Measurements from ENCODE around the gene EIF4EBP2. TPM values are rescaled to one million over a fixed set of nuclear protein-coding genes. Genes with fewer than 3 reads are reported as not detected.

EIF4EBP2 gene
- total and polyA plus RNA-seq, 2 experiments from 2014 or later: 36.8 to 39.1 TPM

- Histone ChIP-seq H3K36me3 (no peaks in the 10 kb centered on the region), H3K4me3 (no peak overlapping the region), H3K27ac (no peak overlapping the region), H3K27me3 (no peaks in the 10 kb centered on the region), H3K9me3 (ENCODE audit: low read depth) (no peaks in the 10 kb centered on the region), H3K4me1 (ENCODE audit: low read depth) (no peaks in the 10 kb centered on the region)
- no peak for DNase-seq (ENCODE audit: low read depth in 1 of 2, low spot score in 1 of 2)
- no peak for TF ChIP-seq CTCF (IDR thresholded peaks at IDR 0.05; ENCODE audit: low read depth, low read length)
These were observed 8.4 kb downstream of the EIF4EBP2 start for GRCh38 chr10:70412356-70412755.

GRCh38 chr10:70417568-70417967, 13.6 kb downstream of the EIF4EBP2 start:
- Histone ChIP-seq H3K4me3 (no peak overlapping the region), H3K27ac (no peak overlapping the region), H3K4me1 (ENCODE audit: low read depth) (peaks cover 5% of the 10 kb centered on the region), H3K9me3 (ENCODE audit: low read depth) (no peaks in the 10 kb centered on the region), H3K27me3 (no peaks in the 10 kb centered on the region), H3K36me3 (peaks cover 23% of the 10 kb centered on the region)
- DNase-seq (ENCODE audit: low read depth in 1 of 2, low spot score in 1 of 2): no peak
- no peak for TF ChIP-seq CTCF (IDR thresholded peaks at IDR 0.05; ENCODE audit: low read depth, low read length)

- Histone ChIP-seq H3K36me3 (peaks cover 23% of the 10 kb centered on the region), H3K9me3 (ENCODE audit: low read depth) (no peaks in the 10 kb centered on the region), H3K4me1 (ENCODE audit: low read depth) (peaks cover 11% of the 10 kb centered on the region), H3K27me3 (no peaks in the 10 kb centered on the region), H3K27ac (no peak overlapping the region), H3K4me3 (no peak overlapping the region)
- TF ChIP-seq CTCF (IDR thresholded peaks at IDR 0.05; ENCODE audit: low read depth, low read length): no peak
- peak in 1 of 2 donors; percentile 22 for DNase-seq (ENCODE audit: low read depth in 1 of 2, low spot score in 1 of 2)
These were observed 14.3 kb downstream of the EIF4EBP2 start for GRCh38 chr10:70418229-70418628.

- no peak overlapping the region for H3K27ac ChIP-seq
- no peak for TF ChIP-seq CTCF (IDR thresholded peaks at IDR 0.05; ENCODE audit: low read depth, low read length)
- no peaks in the 10 kb centered on the region for H3K9me3 ChIP-seq (ENCODE audit: low read depth)
- no peak overlapping the region for H3K4me3 ChIP-seq
- peaks cover 11% of the 10 kb centered on the region for H3K4me1 ChIP-seq (ENCODE audit: low read depth)
- peaks cover 23% of the 10 kb centered on the region for H3K36me3 ChIP-seq
- DNase-seq (ENCODE audit: low read depth in 1 of 2, low spot score in 1 of 2): no peak
- H3K27me3 ChIP-seq: no peaks in the 10 kb centered on the region
These were observed 14.8 kb downstream of the EIF4EBP2 start for GRCh38 chr10:70418713-70419112.

- H3K27me3 ChIP-seq: no peaks in the 10 kb centered on the region
- H3K9me3 ChIP-seq (ENCODE audit: low read depth): no peaks in the 10 kb centered on the region
- peak overlapping the region; percentile 9 for H3K27ac ChIP-seq
- no peak overlapping the region for H3K4me3 ChIP-seq
- H3K4me1 ChIP-seq (ENCODE audit: low read depth): peaks cover 15% of the 10 kb centered on the region
- TF ChIP-seq CTCF (IDR thresholded peaks at IDR 0.05; ENCODE audit: low read depth, low read length): no peak
- peaks cover 32% of the 10 kb centered on the region for H3K36me3 ChIP-seq
- no peak for DNase-seq (ENCODE audit: low read depth in 1 of 2, low spot score in 1 of 2)
These were observed 20.4 kb downstream of the EIF4EBP2 start for GRCh38 chr10:70424320-70424719.

GRCh38 chr10:70425096-70425495, 21.2 kb downstream of the EIF4EBP2 start:
- peaks cover 28% of the 10 kb centered on the region for H3K36me3 ChIP-seq
- H3K4me3 ChIP-seq: no peak overlapping the region
- H3K27me3 ChIP-seq: no peaks in the 10 kb centered on the region
- TF ChIP-seq CTCF (IDR thresholded peaks at IDR 0.05; ENCODE audit: low read depth, low read length): no peak
- no peak for DNase-seq (ENCODE audit: low read depth in 1 of 2, low spot score in 1 of 2)
- H3K4me1 ChIP-seq (ENCODE audit: low read depth): peaks cover 19% of the 10 kb centered on the region
- H3K27ac ChIP-seq: no peak overlapping the region
- H3K9me3 ChIP-seq (ENCODE audit: low read depth): no peaks in the 10 kb centered on the region

Data from cardiac muscle cell (in vitro differentiated cells and primary cell).